ENCODE measurements around the gene ADCY1.

ADCY1 gene

GRCh38 chr7:45566961-45567360 lies 7.2 kb upstream of the ADCY1 start:
- Histone ChIP-seq H3F3A (ENCODE audit: insufficient read depth, low read length) (no peaks in the 10 kb centered on the region), H3K27ac (ENCODE audit: low read length) (no peak overlapping the region), H3K79me2 (ENCODE audit: low read length) (no peaks in the 10 kb centered on the region), H3K9me2 (replicated peaks; ENCODE audit: insufficient read depth, low read length) (no peaks in the 10 kb centered on the region), H3K4me1 (ENCODE audit: low read length) (no peaks in the 10 kb centered on the region), H4K20me1 (ENCODE audit: insufficient read depth, low read length) (no peaks in the 10 kb centered on the region), H3K36me3 (replicated peaks; ENCODE audit: insufficient read depth, low read length) (no peaks in the 10 kb centered on the region), H3K9me3 (replicated peaks; ENCODE audit: insufficient read depth, low read length) (no peaks in the 10 kb centered on the region), H3K4me3 (ENCODE audit: low read length) (no peak overlapping the region), H2AFZ (ENCODE audit: low read length) (no peak overlapping the region), H3K4me2 (ENCODE audit: low read depth, low read length) (no peak overlapping the region), H3K27me3 (replicated peaks; ENCODE audit: insufficient read depth, low read length) (no peaks in the 10 kb centered on the region), H3K9ac (ENCODE audit: low read length) (no peak overlapping the region)
- no peak for DNase-seq
- TF ChIP-seq EZH2phosphoT487 (IDR thresholded peaks at IDR 0.05; ENCODE audit: low read length), result no peak
- TF ChIP-seq CTCF (IDR thresholded peaks at IDR 0.05; ENCODE audit: low read length), result no peak
- TF ChIP-seq EZH2 (optimal IDR thresholded peaks at IDR 0.05; ENCODE audit: low read depth, low read length), result no peak

GRCh38 chr7:45567713-45568112 lies 6.5 kb upstream of the ADCY1 start:
- Histone ChIP-seq H3K9me3 (replicated peaks; ENCODE audit: insufficient read depth, low read length) (no peaks in the 10 kb centered on the region), H3K9me2 (replicated peaks; ENCODE audit: insufficient read depth, low read length) (no peaks in the 10 kb centered on the region), H4K20me1 (ENCODE audit: insufficient read depth, low read length) (no peaks in the 10 kb centered on the region), H2AFZ (ENCODE audit: low read length) (no peak overlapping the region), H3K4me1 (ENCODE audit: low read length) (no peaks in the 10 kb centered on the region), H3K4me2 (ENCODE audit: low read depth, low read length) (no peak overlapping the region), H3K27me3 (replicated peaks; ENCODE audit: insufficient read depth, low read length) (no peaks in the 10 kb centered on the region), H3K79me2 (ENCODE audit: low read length) (no peaks in the 10 kb centered on the region), H3F3A (ENCODE audit: insufficient read depth, low read length) (no peaks in the 10 kb centered on the region), H3K9ac (ENCODE audit: low read length) (no peak overlapping the region), H3K27ac (ENCODE audit: low read length) (no peak overlapping the region), H3K36me3 (replicated peaks; ENCODE audit: insufficient read depth, low read length) (no peaks in the 10 kb centered on the region), H3K4me3 (ENCODE audit: low read length) (no peak overlapping the region)
- TF ChIP-seq CTCF (IDR thresholded peaks at IDR 0.05; ENCODE audit: low read length), result no peak
- no peak for TF ChIP-seq EZH2 (optimal IDR thresholded peaks at IDR 0.05; ENCODE audit: low read depth, low read length)
- TF ChIP-seq EZH2phosphoT487 (IDR thresholded peaks at IDR 0.05; ENCODE audit: low read length), result no peak
- no peak for DNase-seq

- no peaks in the 10 kb centered on the region for H3K36me3 ChIP-seq (replicated peaks; ENCODE audit: insufficient read depth, low read length)
- H3K4me1 ChIP-seq (ENCODE audit: low read length), result no peaks in the 10 kb centered on the region
- H3F3A ChIP-seq (ENCODE audit: insufficient read depth, low read length), result no peaks in the 10 kb centered on the region
- no peak overlapping the region for H2AFZ ChIP-seq (ENCODE audit: low read length)
- H3K4me3 ChIP-seq (ENCODE audit: low read length), result no peak overlapping the region
- no peak overlapping the region for H3K9ac ChIP-seq (ENCODE audit: low read length)
- H3K4me2 ChIP-seq (ENCODE audit: low read depth, low read length), result no peak overlapping the region
- TF ChIP-seq EZH2phosphoT487 (IDR thresholded peaks at IDR 0.05; ENCODE audit: low read length), result no peak
- no peak for TF ChIP-seq CTCF (IDR thresholded peaks at IDR 0.05; ENCODE audit: low read length)
- TF ChIP-seq EZH2 (optimal IDR thresholded peaks at IDR 0.05; ENCODE audit: low read depth, low read length), result no peak
- no peaks in the 10 kb centered on the region for H3K9me3 ChIP-seq (replicated peaks; ENCODE audit: insufficient read depth, low read length)
- H3K27me3 ChIP-seq (replicated peaks; ENCODE audit: insufficient read depth, low read length), result no peaks in the 10 kb centered on the region
- H4K20me1 ChIP-seq (ENCODE audit: insufficient read depth, low read length), result no peaks in the 10 kb centered on the region
- no peak overlapping the region for H3K27ac ChIP-seq (ENCODE audit: low read length)
- H3K9me2 ChIP-seq (replicated peaks; ENCODE audit: insufficient read depth, low read length), result no peaks in the 10 kb centered on the region
- DNase-seq, result no peak
- H3K79me2 ChIP-seq (ENCODE audit: low read length), result no peaks in the 10 kb centered on the region
Measured at GRCh38 chr7:45568536-45569289, 5.5 kb upstream of the ADCY1 start.
